HEK293 (cell line): ENCODE results near the gene TTC13.

ENCODE experiments used
- CTCF ChIA-PET: fragments of 350-600 bp; formaldehyde crosslinking; extraction: SDS; loops from one replicate; lab custom pipeline; 2021; ENCODE audit warnings: antibody characterized with exemption; lab: Yijun Ruan, JAX
- POLR2A ChIA-PET: fragments of 300-600 bp; formaldehyde crosslinking; extraction: SDS; loops from one replicate; lab custom pipeline; 2020; ENCODE audit warnings: antibody characterized with exemption, inconsistent platforms; lab: Yijun Ruan, JAX
- H3K27ac ChIP-seq: fragments of 200-500 bp; sonication (Bioruptor generic); 2 replicates; pipeline ENCODE4 v1.5.1; 2014; ENCODE audit warnings: low read depth, low read length, control low read depth, inconsistent platforms; ENCODE audit errors: extremely low read depth
- H3K36me3 ChIP-seq, 2 experiments: fragments of 200-500 bp in 1 of 2; sonication (Bioruptor generic) in 1 of 2; 1 replicate in 1 of 2; 2 replicates in 1 of 2; pipeline ENCODE4 v1.5.1; 2014 to 2017; ENCODE audit warnings: inconsistent platforms in 2 of 2, low read length in 2 of 2; ENCODE audit not compliant: control insufficient read depth in 2 of 2, insufficient read depth in 1 of 2
- H3K4me1 ChIP-seq: fragments of 200-500 bp; sonication (Bioruptor generic); 2 replicates; pipeline ENCODE4 v1.5.1; 2014; ENCODE audit warnings: mild to moderate bottlenecking, low read length, inconsistent platforms; ENCODE audit not compliant: control insufficient read depth, insufficient read depth
- H3K4me3 ChIP-seq: 2 replicates; pipeline ENCODE4 v1.5.1; 2011; ENCODE audit warnings: low read depth, mild to moderate bottlenecking, control low read depth, low read length, moderate library complexity
- H3K9me3 ChIP-seq: fragments of 200-500 bp; sonication (Bioruptor generic); 2 replicates; pipeline ENCODE4 v1.5.1; 2014; ENCODE audit warnings: low read depth, low read length, inconsistent platforms; ENCODE audit not compliant: control insufficient read depth, insufficient read depth
- BCL11A ChIP-seq: fragments of 450-650 bp; formaldehyde crosslinking; IDR thresholded peaks from 2 replicates; pipeline ENCODE4 v1.5.1; 2016; ENCODE audit warnings: low read depth, missing biosample characterization, missing genetic modification characterization
- CTCF ChIP-seq: fragments of 450-650 bp; formaldehyde crosslinking; IDR thresholded peaks from 2 replicates; pipeline ENCODE4 v1.5.1; 2016; ENCODE audit warnings: missing biosample characterization, missing genetic modification characterization
- FEZF1 ChIP-seq: fragments of 450-650 bp; formaldehyde crosslinking; IDR thresholded peaks from 2 replicates; pipeline ENCODE4 v1.5.1; 2016; ENCODE audit warnings: missing biosample characterization, missing genetic modification characterization
- INSM2 ChIP-seq: fragments of 450-650 bp; formaldehyde crosslinking; IDR thresholded peaks from 2 replicates; pipeline ENCODE4 v1.5.1; 2016; ENCODE audit warnings: missing biosample characterization, missing genetic modification characterization
- KLF10 ChIP-seq: fragments of 450-650 bp; IDR thresholded peaks from 2 replicates; pipeline ENCODE4 v1.5.1; 2018; ENCODE audit warnings: missing biosample characterization, mild to moderate bottlenecking, missing genetic modification characterization
- OSR2 ChIP-seq: fragments of 450-650 bp; formaldehyde crosslinking; IDR thresholded peaks from 2 replicates; pipeline ENCODE4 v1.5.1; 2016; ENCODE audit warnings: missing biosample characterization, missing genetic modification characterization
- PRDM1 ChIP-seq: fragments of 450-650 bp; formaldehyde crosslinking; IDR thresholded peaks from 2 replicates; pipeline ENCODE4; 2016; ENCODE audit warnings: missing biosample characterization, missing genetic modification characterization
- PRDM6 ChIP-seq: fragments of 450-650 bp; formaldehyde crosslinking; IDR thresholded peaks from 2 replicates; pipeline ENCODE4 v1.5.1; 2017; ENCODE audit warnings: missing biosample characterization, missing genetic modification characterization
- REPIN1 ChIP-seq: fragments of 450-650 bp; formaldehyde crosslinking; IDR thresholded peaks from 2 replicates; pipeline ENCODE4 v1.5.1; 2017; ENCODE audit warnings: missing biosample characterization, missing genetic modification characterization, low read depth
- SCRT1 ChIP-seq: fragments of 450-650 bp; formaldehyde crosslinking; IDR thresholded peaks from 2 replicates; pipeline ENCODE4 v1.5.1; 2016; ENCODE audit warnings: missing biosample characterization, missing genetic modification characterization, borderline replicate concordance
- SCRT2 ChIP-seq: fragments of 450-650 bp; formaldehyde crosslinking; IDR thresholded peaks from 2 replicates; pipeline ENCODE4 v1.5.1; 2016; ENCODE audit warnings: missing biosample characterization, missing genetic modification characterization
- SETDB1 ChIP-seq: IDR thresholded peaks from one replicate; pipeline ENCODE4 v1.6.1; 2017; ENCODE audit warnings: mild to moderate bottlenecking, low read length, moderate library complexity, mixed read lengths; ENCODE audit not compliant: insufficient read length
- SP7 ChIP-seq: fragments of 450-650 bp; formaldehyde crosslinking; IDR thresholded peaks from 2 replicates; pipeline ENCODE4 v1.5.1; 2016; ENCODE audit warnings: missing biosample characterization, missing genetic modification characterization
- WT1 ChIP-seq: fragments of 450-650 bp; formaldehyde crosslinking; IDR thresholded peaks from 2 replicates; pipeline ENCODE4 v1.5.1; 2016; ENCODE audit warnings: missing biosample characterization, missing genetic modification characterization
- ZNF132 ChIP-seq: fragments of 450-650 bp; formaldehyde crosslinking; IDR thresholded peaks from 2 replicates; pipeline ENCODE4 v1.5.1; 2017; ENCODE audit warnings: missing biosample characterization, missing genetic modification characterization, borderline replicate concordance
- ZNF148 ChIP-seq: fragments of 450-650 bp; formaldehyde crosslinking; IDR thresholded peaks from 2 replicates; pipeline ENCODE4 v1.5.0; 2017; ENCODE audit warnings: missing biosample characterization, missing genetic modification characterization, borderline replicate concordance
- ZNF16 ChIP-seq: fragments of 450-650 bp; formaldehyde crosslinking; IDR thresholded peaks from 2 replicates; pipeline ENCODE4 v1.5.1; 2016; ENCODE audit warnings: low read depth, missing biosample characterization, missing genetic modification characterization
- ZNF169 ChIP-seq: fragments of 450-650 bp; formaldehyde crosslinking; IDR thresholded peaks from 2 replicates; pipeline ENCODE4 v1.5.1; 2016; ENCODE audit warnings: missing biosample characterization, missing genetic modification characterization
- ZNF239 ChIP-seq: fragments of 450-650 bp; formaldehyde crosslinking; IDR thresholded peaks from 2 replicates; pipeline ENCODE4 v1.5.1; 2016; ENCODE audit warnings: missing biosample characterization, missing genetic modification characterization
- ZNF292 ChIP-seq: fragments of 450-650 bp; formaldehyde crosslinking; IDR thresholded peaks from 2 replicates; pipeline ENCODE4 v1.5.1; 2016; ENCODE audit warnings: low read depth, missing biosample characterization, missing genetic modification characterization, borderline replicate concordance
- ZNF341 ChIP-seq: fragments of 450-650 bp; formaldehyde crosslinking; IDR thresholded peaks from 2 replicates; pipeline ENCODE4; 2016; ENCODE audit warnings: low read depth, missing biosample characterization, missing genetic modification characterization
- ZNF354C ChIP-seq: fragments of 450-650 bp; formaldehyde crosslinking; IDR thresholded peaks from 2 replicates; pipeline ENCODE4 v1.5.1; 2016; ENCODE audit warnings: missing biosample characterization, missing genetic modification characterization, low read depth, borderline replicate concordance
- ZNF391 ChIP-seq: fragments of 450-650 bp; formaldehyde crosslinking; IDR thresholded peaks from 2 replicates; pipeline ENCODE4 v1.5.1; 2016; ENCODE audit warnings: low read depth, missing biosample characterization, missing genetic modification characterization, borderline replicate concordance
- ZNF558 ChIP-seq: fragments of 450-650 bp; formaldehyde crosslinking; IDR thresholded peaks from 2 replicates; pipeline ENCODE4 v1.5.1; 2016; ENCODE audit warnings: missing biosample characterization, missing genetic modification characterization
- ZNF629 ChIP-seq: fragments of 450-650 bp; formaldehyde crosslinking; IDR thresholded peaks from 2 replicates; pipeline ENCODE4 v1.5.1; 2017; ENCODE audit warnings: missing biosample characterization, missing genetic modification characterization
- ZNF670 ChIP-seq: fragments of 450-650 bp; formaldehyde crosslinking; IDR thresholded peaks from 2 replicates; pipeline ENCODE4 v1.5.1; 2016; ENCODE audit warnings: missing biosample characterization, missing genetic modification characterization, low read depth
- ZNF843 ChIP-seq: fragments of 450-650 bp; formaldehyde crosslinking; IDR thresholded peaks from 2 replicates; pipeline ENCODE4 v1.5.1; 2016; ENCODE audit warnings: missing biosample characterization, missing genetic modification characterization

The TTC13 gene

GRCh38 chr1:230957580-230957989, 21.1 kb downstream of the TTC13 start:
- peaks cover 20 to 27% of the 10 kb centered on the region in 2 experiments for H3K36me3 ChIP-seq
- H3K4me1 ChIP-seq = no peaks in the 10 kb centered on the region
- CTCF ChIA-PET = interaction anchor here (0.7 to 1.4 kb wide), 3 partner anchors 8 to 37 kb away, joined by 3 to 5 read pairs (median 4); no protein-coding TSS in a partner anchor
- TF ChIP-seq ZNF391 = no peak
- no peak for TF ChIP-seq SP7 (tag by site-specific recombination)
- no peak for TF ChIP-seq ZNF292 (tag by site-specific recombination)
- no peak for TF ChIP-seq ZNF629 (tag by site-specific recombination)
- no peak for TF ChIP-seq ZNF354C (tag by site-specific recombination)
- TF ChIP-seq ZNF132 (tag by site-specific recombination) = no peak
- no peak for TF ChIP-seq KLF10 (tag by site-specific recombination)
- no peak for TF ChIP-seq ZNF341 (tag by site-specific recombination)
- no peak for TF ChIP-seq ZNF16 (tag by site-specific recombination)
- no peak for TF ChIP-seq ZNF239 (tag by site-specific recombination)
- H3K4me3 ChIP-seq = no peak overlapping the region
- no peak overlapping the region for H3K27ac ChIP-seq
- H3K9me3 ChIP-seq = no peaks in the 10 kb centered on the region
- POLR2A ChIA-PET = no interaction called here

- Histone ChIP-seq H3K9me3 (no peaks in the 10 kb centered on the region), H3K4me3 (no peak overlapping the region), H3K36me3 (peaks cover 8 to 12% of the 10 kb centered on the region in 2 experiments), H3K27ac (no peak overlapping the region), H3K4me1 (peaks cover 10% of the 10 kb centered on the region)
- CTCF ChIA-PET = interaction anchor here (0.6 to 1.7 kb wide), 5 partner anchors 8 to 283 kb away, joined by 3 to 5 read pairs (median 4); no protein-coding TSS in a partner anchor
- POLR2A ChIA-PET = no interaction called here
- TF ChIP-seq OSR2 (tag by site-specific recombination) (peak; percentile 41; the same call in 1 of the 2 replicates), WT1 (tag by site-specific recombination) (0 out of 2 replicates have a peak, but pooled peaks have one; percentile 21), REPIN1 (tag by site-specific recombination) (no peak), ZNF670 (tag by site-specific recombination) (no peak), CTCF (no peak), SCRT2 (tag by site-specific recombination) (no peak), ZNF843 (tag by site-specific recombination) (peak; percentile 67), SETDB1 (no peak), INSM2 (tag by site-specific recombination) (peak; percentile 75), FEZF1 (tag by site-specific recombination) (peak; percentile 75), ZNF169 (no peak), PRDM1 (no peak), ZNF558 (tag by site-specific recombination) (no peak), SCRT1 (tag by site-specific recombination) (no peak), BCL11A (no peak), PRDM6 (tag by site-specific recombination) (peak; percentile 80), ZNF148 (no peak)
Observed at GRCh38 chr1:230950404-230950803, 28.3 kb downstream of the TTC13 start.
